HG02610 (cell line): Measurements from ENCODE around the gene MYH3.

Experiments used
- ATAC-seq: cut with Tn5 transposase; IDR thresholded peaks from one replicate; pipeline ENCODE4 v1.9.1; 2021; ENCODE audit warnings: mild to moderate bottlenecking, moderate library complexity; ENCODE audit not compliant: unreplicated experiment

Gene MYH3

GRCh38 chr17:10616502-10617119 is 40.5 kb downstream of the MYH3 start:
- ATAC-seq, result no peak

GRCh38 chr17:10614536-10615155 is 42.5 kb downstream of the MYH3 start:
- no peak for ATAC-seq

GRCh38 chr17:10613775-10614513 is 43.2 kb downstream of the MYH3 start:
- ATAC-seq, result no peak

- no peak for ATAC-seq
Measured at GRCh38 chr17:10612957-10613744, 44.0 kb downstream of the MYH3 start.

- no peak for ATAC-seq
Measured at GRCh38 chr17:10610884-10611283, 46.2 kb downstream of the MYH3 start.

GRCh38 chr17:10608244-10608643 is 48.9 kb downstream of the MYH3 start:
- no peak for ATAC-seq

- ATAC-seq, result no peak
Measured at GRCh38 chr17:10606110-10606509, 51.0 kb downstream of the MYH3 start.

GRCh38 chr17:10605221-10605783 is 51.8 kb downstream of the MYH3 start:
- no peak for ATAC-seq

GRCh38 chr17:10604521-10604920 is 52.6 kb downstream of the MYH3 start:
- no peak for ATAC-seq

- no peak for ATAC-seq
Measured at GRCh38 chr17:10603931-10604330, 53.2 kb downstream of the MYH3 start.

- no peak for ATAC-seq
Measured at GRCh38 chr17:10600571-10600970, 56.5 kb downstream of the MYH3 start.

- ATAC-seq, result no peak
Measured at GRCh38 chr17:10598621-10599020, 58.5 kb downstream of the MYH3 start.

GRCh38 chr17:10589553-10590145 is 67.5 kb downstream of the MYH3 start:
- ATAC-seq, result no peak

- ATAC-seq, result no peak
Measured at GRCh38 chr17:10585529-10585928, 71.6 kb downstream of the MYH3 start.

- ATAC-seq, result no peak
Measured at GRCh38 chr17:10583834-10584233, 73.3 kb downstream of the MYH3 start.

GRCh38 chr17:10579270-10579669 is 77.8 kb downstream of the MYH3 start:
- no peak for ATAC-seq
